ENCODE data around the gene NFKB1. TPM values are rescaled to one million over a fixed set of nuclear protein-coding genes. Genes with fewer than 3 reads are reported as not detected.

Gene NFKB1
- total and polyA plus RNA-seq, 9 donors, result 18.6 to 45.0 (median 36.6) TPM

DNA sequence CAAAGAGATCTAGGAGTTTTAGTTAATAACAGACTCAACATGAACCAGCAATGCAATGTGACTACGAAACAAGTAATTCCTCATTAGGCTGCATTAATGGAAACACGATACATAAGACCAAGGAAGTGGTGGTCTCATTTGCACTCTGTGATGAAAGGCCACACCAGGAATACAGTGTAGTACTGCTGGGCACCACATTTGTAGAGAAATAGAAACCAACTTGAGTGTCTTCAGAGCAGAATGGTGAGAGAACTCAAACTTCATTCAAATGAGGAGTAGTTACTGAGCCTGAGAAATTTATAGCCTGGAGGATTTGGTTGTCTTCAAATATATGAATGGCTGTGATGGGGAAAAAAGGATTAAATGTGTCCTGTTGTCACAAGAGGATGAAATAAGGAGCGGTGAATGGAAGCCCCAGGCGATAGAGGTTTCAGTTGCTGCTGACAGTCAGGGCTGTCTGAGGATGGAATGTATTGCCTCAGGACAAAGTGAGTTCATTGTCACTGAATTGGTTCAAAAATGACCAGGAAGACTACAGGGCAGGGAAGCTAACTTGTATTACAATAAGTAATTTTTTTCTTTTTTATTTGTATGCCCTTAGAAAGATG lies 50.9 kb downstream of the NFKB1 start:
- H3K9me3 ChIP-seq, result no peaks in the 10 kb centered on the region
- 95 to 98% (median 97%) methylated on average over 4 of the region's 4 CpGs for WGBS, 3 donors
- TF ChIP-seq POLR2A (IDR thresholded peaks at IDR 0.05) (no peak), EP300 (IDR thresholded peaks at IDR 0.05) (no peak)
- TF ChIP-seq, protein P1, sequence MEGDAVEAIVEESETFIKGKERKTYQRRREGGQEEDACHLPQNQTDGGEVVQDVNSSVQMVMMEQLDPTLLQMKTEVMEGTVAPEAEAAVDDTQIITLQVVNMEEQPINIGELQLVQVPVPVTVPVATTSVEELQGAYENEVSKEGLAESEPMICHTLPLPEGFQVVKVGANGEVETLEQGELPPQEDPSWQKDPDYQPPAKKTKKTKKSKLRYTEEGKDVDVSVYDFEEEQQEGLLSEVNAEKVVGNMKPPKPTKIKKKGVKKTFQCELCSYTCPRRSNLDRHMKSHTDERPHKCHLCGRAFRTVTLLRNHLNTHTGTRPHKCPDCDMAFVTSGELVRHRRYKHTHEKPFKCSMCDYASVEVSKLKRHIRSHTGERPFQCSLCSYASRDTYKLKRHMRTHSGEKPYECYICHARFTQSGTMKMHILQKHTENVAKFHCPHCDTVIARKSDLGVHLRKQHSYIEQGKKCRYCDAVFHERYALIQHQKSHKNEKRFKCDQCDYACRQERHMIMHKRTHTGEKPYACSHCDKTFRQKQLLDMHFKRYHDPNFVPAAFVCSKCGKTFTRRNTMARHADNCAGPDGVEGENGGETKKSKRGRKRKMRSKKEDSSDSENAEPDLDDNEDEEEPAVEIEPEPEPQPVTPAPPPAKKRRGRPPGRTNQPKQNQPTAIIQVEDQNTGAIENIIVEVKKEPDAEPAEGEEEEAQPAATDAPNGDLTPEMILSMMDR (IDR thresholded peaks at IDR 0.05), result no peak
- no peak overlapping the region for H3K27ac ChIP-seq
- no peak for DNase-seq
- H3K4me1 ChIP-seq (ENCODE audit: insufficient read depth), result peaks cover 2% of the 10 kb centered on the region
- H3K27me3 ChIP-seq, result no peaks in the 10 kb centered on the region
- H3K4me3 ChIP-seq, result no peak overlapping the region
- H3K36me3 ChIP-seq, result no peaks in the 10 kb centered on the region
- intact Hi-C loops (cut with DNase I), result no loop called here

DNA sequence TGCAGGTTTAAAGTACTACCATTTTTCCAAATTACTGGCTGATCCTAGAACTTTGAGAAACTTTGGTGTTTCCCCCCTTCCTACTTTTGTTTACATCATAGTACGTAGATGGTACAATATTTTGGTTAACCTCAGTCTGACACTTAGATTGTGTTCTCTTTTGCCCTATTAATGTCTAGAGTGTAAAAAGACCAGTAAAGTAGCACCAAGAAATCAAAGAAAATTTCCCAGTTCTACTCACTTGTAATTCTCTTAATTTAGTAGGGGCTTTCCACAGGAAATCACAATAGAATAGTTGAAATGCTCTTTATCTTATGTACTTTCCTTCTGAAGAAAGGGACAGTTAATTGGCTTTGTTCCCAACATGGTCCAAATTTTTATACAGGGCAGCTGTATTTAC lies 51.6 kb downstream of the NFKB1 start:
- Histone ChIP-seq H3K4me1 (ENCODE audit: insufficient read depth) (peaks cover 2% of the 10 kb centered on the region), H3K36me3 (no peaks in the 10 kb centered on the region)
- TF ChIP-seq POLR2A (IDR thresholded peaks at IDR 0.05) (no peak), EP300 (IDR thresholded peaks at IDR 0.05) (no peak)
- TF ChIP-seq, protein P1 (IDR thresholded peaks at IDR 0.05), result no peak

GRCh38 chr4:102553982-102554381 lies 52.8 kb downstream of the NFKB1 start:
- TF ChIP-seq POLR2A (IDR thresholded peaks at IDR 0.05) (no peak), EP300 (IDR thresholded peaks at IDR 0.05) (no peak)
- TF ChIP-seq, protein P1 (IDR thresholded peaks at IDR 0.05), result no peak
- intact Hi-C loops (cut with DNase I), result no loop called here
- DNase-seq, result no peak
- Histone ChIP-seq H3K4me1 (ENCODE audit: insufficient read depth) (peaks cover 2% of the 10 kb centered on the region), H3K36me3 (no peaks in the 10 kb centered on the region), H3K4me3 (no peak overlapping the region), H3K9me3 (no peaks in the 10 kb centered on the region), H3K27ac (no peak overlapping the region), H3K27me3 (no peaks in the 10 kb centered on the region)
- WGBS, 3 donors, result 76 to 96% (median 95%) methylated on average over 1 of the region's 1 CpG

More for the DNA sequence above, 51.6 kb downstream of the NFKB1 start:
- no peak for DNase-seq
- no peak overlapping the region for H3K27ac ChIP-seq
- H3K27me3 ChIP-seq, result no peaks in the 10 kb centered on the region
- intact Hi-C loops (cut with DNase I), result no loop called here
- 3 to 28% (median 19%) methylated on average over 1 of the region's 1 CpG for WGBS, 3 donors
- no peaks in the 10 kb centered on the region for H3K9me3 ChIP-seq
- H3K4me3 ChIP-seq, result no peak overlapping the region

- Histone ChIP-seq H3K36me3 (no peaks in the 10 kb centered on the region), H3K9me3 (no peaks in the 10 kb centered on the region), H3K4me3 (no peak overlapping the region), H3K4me1 (ENCODE audit: insufficient read depth) (peaks cover 2% of the 10 kb centered on the region), H3K27ac (no peak overlapping the region), H3K27me3 (no peaks in the 10 kb centered on the region)
- DNase-seq, result peak in 1 of 5 donors; percentile 22
- intact Hi-C loops (cut with DNase I), result no loop called here
- TF ChIP-seq POLR2A (IDR thresholded peaks at IDR 0.05) (no peak), EP300 (IDR thresholded peaks at IDR 0.05) (no peak)
- TF ChIP-seq, protein P1 (IDR thresholded peaks at IDR 0.05), result no peak
- WGBS, 3 donors, result 50 to 67% (median 65%) methylated on average over 5 of the region's 5 CpGs
Measured at GRCh38 chr4:102554482-102554881, 53.3 kb downstream of the NFKB1 start.
